Breast epithelium (tissue), 4 donors: ENCODE measurements around the gene TLCD1. TPM values are rescaled to one million over a fixed set of nuclear protein-coding genes. Genes with fewer than 3 reads are reported as not detected.
A peak's percentile ranks its signal among the peaks of the same experiment; 100 is the strongest.

Experiments used
- DNase-seq, 2 donors: peaks; one replicate each; pipeline ENCODE4 v3.0.0-alpha.2; 2019; ENCODE audit warnings: low spot score in 2 of 2
- H3K27ac ChIP-seq, 2 donors: fragments of 200-600 bp; sonication (generic) in 1 of 2; one replicate each; pipeline ENCODE4 v1.5.1; 2016 to 2019; ENCODE audit warnings: mild to moderate bottlenecking in 1 of 2
- H3K27me3 ChIP-seq, 2 donors: fragments of 200-600 bp; sonication (generic) in 1 of 2; one replicate each; pipeline versions ENCODE4 v1.5.1 to v1.6.0; 2017 to 2019; ENCODE audit warnings: control low read depth in 1 of 2, mild to moderate bottlenecking in 1 of 2
- H3K36me3 ChIP-seq: fragments of 200-600 bp; one replicate; pipeline ENCODE4 v1.5.1; 2019
- H3K4me1 ChIP-seq, 2 donors: fragments of 200-600 bp; sonication (generic); one replicate each; pipeline ENCODE4 v1.5.1; 2016 to 2019; ENCODE audit warnings: control low read depth in 1 of 2
- H3K4me3 ChIP-seq, 3 donors: fragments of 200-600 bp; sonication (generic); 1 replicate in 2 of 3; 2 replicates in 1 of 3; pipeline ENCODE4 v1.5.1; 2016 to 2019; ENCODE audit warnings: mild to moderate bottlenecking in 3 of 3, moderate library complexity in 2 of 3
- H3K9me3 ChIP-seq, 2 donors: fragments of 200-600 bp; sonication (generic) in 1 of 2; one replicate each; pipeline ENCODE4 v1.5.1; 2016 to 2019; ENCODE audit warnings: control low read depth in 1 of 2
- CTCF ChIP-seq, 3 donors: fragments of 450-650 bp; IDR thresholded peaks; one replicate each; pipeline ENCODE4 v1.5.1; 2016 to 2017; ENCODE audit warnings: antibody characterized with exemption in 3 of 3, mild to moderate bottlenecking in 3 of 3, moderate library complexity in 3 of 3
- POLR2A ChIP-seq: fragments of 450-650 bp; IDR thresholded peaks from one replicate; pipeline ENCODE4 v1.6.1; 2016; ENCODE audit warnings: antibody characterized with exemption, mild to moderate bottlenecking, moderate library complexity
- POLR2AphosphoS5 ChIP-seq, 3 donors: sonication (generic); formaldehyde crosslinking; IDR thresholded peaks; one replicate each; pipeline ENCODE4 v1.6.1; 2017; ENCODE audit warnings: antibody characterized with exemption in 3 of 3
- intact Hi-C: fragments of 100-400 bp; cut with DNase I; formaldehyde crosslinking; loops from one replicate; pipeline ENCODE4 v1.15.1; 2023; ENCODE audit warnings: low total_unique reads
- total RNA-seq, 3 donors: library from RNA; depleted of rRNA; stranded (reverse); fragments of >200 nt; gene quantifications; one replicate each; pipeline ENCODE4 v1.1.0, GENCODE V29; 2016

TLCD1 gene
- total RNA-seq, 3 donors from 2014 or later = 2.4 to 8.3 (median 3.9) TPM

DNA sequence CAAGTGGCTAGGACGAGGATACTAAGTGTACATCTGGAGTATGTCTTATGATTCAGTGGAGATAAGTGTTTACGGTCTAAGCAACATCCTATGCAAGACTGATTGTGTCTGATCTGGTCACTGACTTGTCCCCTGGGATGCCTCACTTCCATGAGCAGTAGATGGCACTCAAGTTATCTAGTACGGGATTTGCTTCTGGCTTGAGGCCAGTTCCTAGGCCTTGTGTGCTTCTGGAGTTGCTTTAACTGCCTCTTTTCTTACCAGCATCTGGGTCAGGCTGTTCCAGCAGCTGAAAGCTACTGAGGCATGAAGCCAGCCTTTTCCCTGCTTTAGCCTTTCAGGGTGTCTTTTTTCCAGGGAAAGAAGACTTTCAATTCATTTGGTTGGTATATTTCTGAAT, 41.1 kb downstream of the TLCD1 start:
- no peaks in the 10 kb centered on the region for H3K9me3 ChIP-seq
- no peak for DNase-seq
- H3K4me1 ChIP-seq = no peaks in the 10 kb centered on the region
- TF ChIP-seq POLR2AphosphoS5 (IDR thresholded peaks at IDR 0.05) = no peak
- no peak for TF ChIP-seq CTCF (IDR thresholded peaks at IDR 0.05)
- no peak for TF ChIP-seq POLR2A
- no peaks in the 10 kb centered on the region for H3K27me3 ChIP-seq
- no peak overlapping the region for H3K4me3 ChIP-seq
- intact Hi-C loops = no loop called here
- peaks cover 28% of the 10 kb centered on the region for H3K36me3 ChIP-seq
- H3K27ac ChIP-seq = no peak overlapping the region

- DNase-seq = no peak
- Histone ChIP-seq H3K4me3 (no peak overlapping the region), H3K4me1 (no peaks in the 10 kb centered on the region), H3K9me3 (no peaks in the 10 kb centered on the region), H3K27ac (no peak overlapping the region), H3K27me3 (no peaks in the 10 kb centered on the region), H3K36me3 (peaks cover 42% of the 10 kb centered on the region)
- no peak for TF ChIP-seq CTCF (IDR thresholded peaks at IDR 0.05)
- TF ChIP-seq POLR2A = no peak
- TF ChIP-seq POLR2AphosphoS5 (IDR thresholded peaks at IDR 0.05) = no peak
- intact Hi-C loops = no loop called here
These were observed 43.4 kb downstream of the TLCD1 start for GRCh38 chr17:28682655-28683054.

DNA sequence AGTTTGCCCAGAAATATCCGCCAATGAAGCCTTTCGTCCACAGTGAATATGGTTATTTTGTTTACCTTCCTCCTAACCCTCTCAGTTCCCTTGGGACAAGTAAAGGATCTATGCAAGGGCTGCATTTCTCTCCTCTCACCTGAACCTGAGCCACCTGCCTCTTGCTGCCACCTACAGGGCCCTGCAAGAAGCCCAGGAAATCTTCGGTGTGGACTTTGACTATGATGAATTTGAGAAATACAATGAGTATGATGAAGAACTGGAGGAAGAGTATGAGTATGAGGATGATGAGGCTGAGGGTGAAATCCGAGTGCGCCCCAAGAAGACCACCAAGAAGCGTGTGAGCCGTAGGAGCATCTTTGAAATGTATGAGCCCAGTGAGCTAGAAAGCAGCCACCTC, 50.1 kb downstream of the TLCD1 start:
- Histone ChIP-seq H3K9me3 (no peaks in the 10 kb centered on the region), H3K36me3 (peaks cover 32% of the 10 kb centered on the region), H3K4me1 (no peaks in the 10 kb centered on the region), H3K4me3 (no peak overlapping the region), H3K27me3 (no peaks in the 10 kb centered on the region), H3K27ac (no peak overlapping the region)
- intact Hi-C loops = no loop called here
- no peak for TF ChIP-seq POLR2A
- no peak for TF ChIP-seq POLR2AphosphoS5 (IDR thresholded peaks at IDR 0.05)
- TF ChIP-seq CTCF (IDR thresholded peaks at IDR 0.05) = peak in 1 of 3 donors; percentile 11
- no peak for DNase-seq

DNA sequence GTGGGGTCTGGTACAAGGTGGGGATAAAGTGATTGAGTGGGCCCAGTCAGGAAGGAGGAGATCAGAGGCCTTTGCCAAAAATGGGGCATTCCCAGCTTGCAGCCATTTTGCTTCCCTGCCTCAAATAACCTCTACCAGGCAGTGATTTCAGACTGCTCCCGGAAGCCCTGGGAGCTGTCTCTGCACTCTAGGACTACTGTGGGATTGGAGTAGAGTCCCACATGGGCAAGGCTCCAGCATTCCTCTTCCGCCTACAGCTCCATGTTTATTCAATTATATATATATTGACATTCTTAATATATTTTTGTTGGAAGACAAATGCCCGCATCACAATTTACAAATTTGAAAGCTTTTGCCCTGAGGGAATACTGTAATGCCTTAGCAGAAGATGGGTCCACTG, 50.5 kb downstream of the TLCD1 start:
- H3K27ac ChIP-seq = no peak overlapping the region
- no peaks in the 10 kb centered on the region for H3K9me3 ChIP-seq
- H3K4me3 ChIP-seq = no peak overlapping the region
- TF ChIP-seq POLR2AphosphoS5 (IDR thresholded peaks at IDR 0.05) = no peak
- no peak for TF ChIP-seq POLR2A
- TF ChIP-seq CTCF (IDR thresholded peaks at IDR 0.05) = no peak
- no peaks in the 10 kb centered on the region for H3K4me1 ChIP-seq
- intact Hi-C loops = no loop called here
- H3K36me3 ChIP-seq = peaks cover 32% of the 10 kb centered on the region
- no peak for DNase-seq
- no peaks in the 10 kb centered on the region for H3K27me3 ChIP-seq

Other genes with a start within 250 kb of the TLCD1 start
- under 1 TPM in 1 of 3 donors, not detected in 2; 0.29 TPM for gene FOXN1, start 219.9 kb downstream of the TLCD1 start, total RNA-seq
- 10 to 100 TPM; 19.2 to 34.1 (median 32.9) TPM for gene UNC119, start 173.6 kb downstream of the TLCD1 start, total RNA-seq
- gene PIGS, start 154.7 kb downstream of the TLCD1 start, total RNA-seq = 10 to 100 TPM; 35.4 to 63.5 (median 53.3) TPM
- 100 to 1,000 TPM in 1 of 3 donors, 10 to 100 TPM in 2; 19.7 to 191 (median 40.7) TPM for gene ALDOC, start 149.3 kb downstream of the TLCD1 start, total RNA-seq
- gene SPAG5, start 127.2 kb downstream of the TLCD1 start, total RNA-seq = 1 to 10 TPM; 3.3 to 5.8 (median 4.1) TPM
- 10 to 100 TPM in 2 of 3 donors, 1 to 10 TPM in 1; 9.3 to 11.1 (median 11.0) TPM for gene RSKR, start 112.0 kb downstream of the TLCD1 start, total RNA-seq
- 100 to 1,000 TPM; 107 to 131 (median 107) TPM for gene BLTP2, start 81.1 kb downstream of the TLCD1 start, total RNA-seq
- gene SDF2, start 64.3 kb downstream of the TLCD1 start, total RNA-seq = 10 to 100 TPM; 38.1 to 66.6 (median 54.1) TPM
- 10 to 100 TPM; 62.6 to 69.9 (median 66.7) TPM for gene SUPT6H, start 64.0 kb downstream of the TLCD1 start, total RNA-seq
- gene PROCA1, start 14.3 kb downstream of the TLCD1 start, total RNA-seq = 1 to 10 TPM; 1.6 to 2.3 (median 1.6) TPM
- gene RAB34, start 8.4 kb downstream of the TLCD1 start, total RNA-seq = 100 to 1,000 TPM; 105 to 129 (median 123) TPM
- gene RPL23A, start 6.2 kb downstream of the TLCD1 start, total RNA-seq = 100 to 1,000 TPM; 491 to 945 (median 754) TPM
- 1 to 10 TPM; 2.9 to 5.3 (median 2.9) TPM for gene NEK8, start 2.6 kb upstream of the TLCD1 start, total RNA-seq
- gene TRAF4, start 17.8 kb upstream of the TLCD1 start, total RNA-seq = 10 to 100 TPM; 12.3 to 63.6 (median 48.9) TPM
- 10 to 100 TPM in 2 of 3 donors, 1 to 10 TPM in 1; 9.7 to 12.0 (median 10.5) TPM for gene FAM222B, start 116.6 kb upstream of the TLCD1 start, total RNA-seq
- gene ERAL1, start 128.8 kb upstream of the TLCD1 start, total RNA-seq = 10 to 100 TPM; 24.3 to 51.2 (median 26.4) TPM
- gene FLOT2, start 171.5 kb upstream of the TLCD1 start, total RNA-seq = 10 to 100 TPM; 49.8 to 78.3 (median 56.9) TPM
- 10 to 100 TPM in 2 of 3 donors, 1 to 10 TPM in 1; 3.2 to 20.6 (median 14.2) TPM for gene DHRS13, start 176.8 kb upstream of the TLCD1 start, total RNA-seq
- gene PHF12, start 225.3 kb upstream of the TLCD1 start, total RNA-seq = 10 to 100 TPM; 32.2 to 42.9 (median 40.3) TPM